GM19468 (cell line): ENCODE results near the gene GPR27.

Experiments used
- ATAC-seq: cut with Tn5 transposase; IDR thresholded peaks from one replicate; pipeline ENCODE4 v1.9.1; 2021; ENCODE audit warnings: mild to moderate bottlenecking, moderate library complexity, moderate number of reproducible peaks; ENCODE audit not compliant: unreplicated experiment; ENCODE audit errors: extremely low read depth

GPR27 gene, protein sequence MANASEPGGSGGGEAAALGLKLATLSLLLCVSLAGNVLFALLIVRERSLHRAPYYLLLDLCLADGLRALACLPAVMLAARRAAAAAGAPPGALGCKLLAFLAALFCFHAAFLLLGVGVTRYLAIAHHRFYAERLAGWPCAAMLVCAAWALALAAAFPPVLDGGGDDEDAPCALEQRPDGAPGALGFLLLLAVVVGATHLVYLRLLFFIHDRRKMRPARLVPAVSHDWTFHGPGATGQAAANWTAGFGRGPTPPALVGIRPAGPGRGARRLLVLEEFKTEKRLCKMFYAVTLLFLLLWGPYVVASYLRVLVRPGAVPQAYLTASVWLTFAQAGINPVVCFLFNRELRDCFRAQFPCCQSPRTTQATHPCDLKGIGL

DNA sequence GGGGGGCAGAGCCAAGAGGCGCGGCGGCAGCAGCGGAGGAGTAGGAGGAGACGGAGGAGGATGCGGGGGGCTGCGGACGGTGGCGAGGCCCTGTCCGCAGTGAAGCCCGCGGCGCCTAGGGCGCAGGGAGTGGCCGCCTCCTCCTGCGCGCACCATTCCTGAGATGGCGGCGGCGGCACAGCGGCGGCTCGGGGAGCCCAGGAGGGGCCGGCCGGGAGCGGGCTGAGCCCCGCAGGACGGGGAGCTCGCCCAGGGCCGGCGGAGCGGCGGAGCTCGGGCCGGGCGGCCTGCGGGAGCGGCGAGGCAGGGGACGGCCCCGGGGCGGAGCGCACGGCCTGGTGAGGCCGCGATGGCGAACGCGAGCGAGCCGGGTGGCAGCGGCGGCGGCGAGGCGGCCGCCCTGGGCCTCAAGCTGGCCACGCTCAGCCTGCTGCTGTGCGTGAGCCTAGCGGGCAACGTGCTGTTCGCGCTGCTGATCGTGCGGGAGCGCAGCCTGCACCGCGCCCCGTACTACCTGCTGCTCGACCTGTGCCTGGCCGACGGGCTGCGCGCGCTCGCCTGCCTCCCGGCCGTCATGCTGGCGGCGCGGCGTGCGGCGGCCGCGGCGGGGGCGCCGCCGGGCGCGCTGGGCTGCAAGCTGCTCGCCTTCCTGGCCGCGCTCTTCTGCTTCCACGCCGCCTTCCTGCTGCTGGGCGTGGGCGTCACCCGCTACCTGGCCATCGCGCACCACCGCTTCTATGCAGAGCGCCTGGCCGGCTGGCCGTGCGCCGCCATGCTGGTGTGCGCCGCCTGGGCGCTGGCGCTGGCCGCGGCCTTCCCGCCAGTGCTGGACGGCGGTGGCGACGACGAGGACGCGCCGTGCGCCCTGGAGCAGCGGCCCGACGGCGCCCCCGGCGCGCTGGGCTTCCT lies at the start of gene GPR27:
Gene GPR27, plus strand, starts transcription at position 155 of the 909 bp plus-strand sequence. Its CDS starts 195 bp downstream, at position 350.
- no peak for ATAC-seq

DNA sequence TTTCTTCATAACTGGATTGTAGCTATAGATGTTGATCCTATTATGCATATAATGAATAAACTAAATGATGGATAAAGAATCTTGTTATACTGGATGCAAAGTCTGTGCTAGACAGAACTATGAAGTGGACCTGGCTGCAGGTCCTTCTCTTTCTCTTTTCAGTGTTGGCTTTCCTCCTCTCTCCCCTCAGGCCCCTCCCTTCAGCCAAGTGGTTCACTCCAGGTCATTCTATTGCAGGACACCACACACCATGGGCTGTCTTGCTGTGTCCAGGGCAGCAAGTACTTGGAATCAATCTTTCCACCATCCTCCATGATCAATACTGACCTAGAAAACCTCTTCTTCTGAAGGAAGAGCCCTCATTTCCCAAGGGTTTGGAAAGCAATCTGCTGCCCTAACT lies 48.7 kb upstream of the GPR27 start:
- ATAC-seq: no peak

DNA sequence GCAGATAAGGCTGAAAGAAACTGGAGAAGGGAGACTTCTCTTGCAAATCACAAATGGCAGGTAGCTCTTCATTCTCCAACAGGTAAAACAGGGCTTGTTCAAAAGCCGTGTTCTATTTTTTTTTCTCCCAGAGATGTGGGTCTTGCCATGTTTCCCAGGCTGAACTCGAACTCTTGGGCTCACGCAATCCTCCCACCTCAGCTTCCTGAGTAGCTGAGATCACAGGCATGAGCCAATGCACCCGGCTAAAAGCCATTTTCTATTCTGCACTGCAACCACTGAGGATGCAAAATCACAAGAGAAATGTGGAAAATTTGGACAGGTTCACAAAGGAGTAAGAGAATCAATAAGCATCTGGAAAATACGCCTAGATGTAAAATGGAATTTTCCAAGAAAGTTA lies 48.0 kb upstream of the GPR27 start:
- ATAC-seq: no peak

DNA sequence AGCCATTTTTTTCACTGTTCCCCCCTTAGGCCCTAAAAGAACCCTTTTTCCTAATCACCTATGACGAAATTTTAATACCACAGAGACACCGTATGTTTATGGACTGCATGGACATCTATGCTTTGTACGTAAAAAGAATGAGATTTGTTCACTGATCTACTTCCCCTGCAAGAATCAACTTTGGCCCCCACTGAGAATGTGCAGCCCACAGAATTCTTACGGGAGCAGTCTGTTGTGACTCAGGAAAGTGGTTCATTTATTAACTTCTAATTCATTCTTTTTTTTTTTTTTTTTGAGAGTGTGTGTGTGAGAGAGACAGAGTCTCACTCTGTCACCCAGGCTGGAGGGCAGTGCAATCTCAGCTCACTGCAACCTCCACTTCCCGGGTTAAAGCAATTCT lies 46.1 kb upstream of the GPR27 start:
- no peak for ATAC-seq

DNA sequence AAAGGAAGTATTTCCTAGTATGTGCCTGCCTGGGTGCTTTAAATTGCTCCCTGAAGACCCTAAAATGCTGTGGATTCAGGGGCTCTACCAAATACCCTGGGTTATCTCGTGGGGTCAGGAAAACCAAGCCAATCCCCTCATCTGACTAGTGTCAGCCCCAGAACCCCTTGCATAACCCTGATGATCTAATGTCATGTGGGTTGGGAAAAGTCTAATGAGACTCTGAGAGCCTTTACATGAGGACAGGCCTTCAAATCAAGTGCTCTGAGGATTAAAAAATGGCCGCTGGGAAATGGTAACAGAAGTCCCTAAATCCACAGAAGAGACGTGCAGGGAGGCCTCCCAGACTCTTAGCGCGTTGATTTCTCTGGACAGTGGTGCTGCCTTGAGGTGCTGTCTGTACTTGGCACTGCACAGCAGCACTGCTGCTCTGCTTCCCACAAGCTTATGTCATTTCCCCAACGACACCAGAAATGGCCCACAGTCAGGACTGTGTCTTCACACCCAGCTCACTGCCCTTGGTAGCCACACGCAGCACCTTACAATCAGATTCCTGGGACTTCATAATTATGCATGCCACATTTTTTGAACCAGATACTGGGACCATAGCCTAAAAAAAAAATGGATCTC lies 45.1 kb upstream of the GPR27 start:
- no peak for ATAC-seq

DNA sequence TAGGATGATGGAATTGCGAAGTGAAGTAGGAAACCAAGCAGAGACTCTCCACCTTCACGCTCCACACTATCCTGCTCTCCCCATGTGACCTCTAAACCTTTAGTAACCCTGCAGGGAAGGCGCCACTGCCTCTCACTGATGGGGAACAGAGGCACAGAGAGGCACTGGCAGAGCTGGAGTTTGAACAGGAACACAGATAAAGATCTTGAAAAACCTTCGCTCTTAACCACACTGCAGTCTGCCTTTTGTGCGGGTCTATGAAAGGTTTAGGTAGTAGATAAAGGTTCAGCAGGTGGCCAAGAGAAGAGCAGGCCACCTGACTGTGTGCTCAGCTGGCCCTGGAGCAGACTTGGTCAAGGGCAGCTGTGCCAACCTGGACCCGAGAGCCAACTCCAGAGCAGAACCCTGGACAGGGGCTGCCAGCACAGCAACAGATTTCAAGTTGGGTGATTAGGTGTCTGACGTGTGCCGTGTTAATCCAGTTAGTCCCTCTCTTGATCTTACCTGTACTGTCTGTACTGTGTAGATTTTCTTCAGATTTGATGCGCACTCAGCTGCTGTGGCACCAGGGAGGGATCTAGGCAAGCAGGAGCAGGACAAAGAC lies 43.6 kb upstream of the GPR27 start:
- no peak for ATAC-seq

DNA sequence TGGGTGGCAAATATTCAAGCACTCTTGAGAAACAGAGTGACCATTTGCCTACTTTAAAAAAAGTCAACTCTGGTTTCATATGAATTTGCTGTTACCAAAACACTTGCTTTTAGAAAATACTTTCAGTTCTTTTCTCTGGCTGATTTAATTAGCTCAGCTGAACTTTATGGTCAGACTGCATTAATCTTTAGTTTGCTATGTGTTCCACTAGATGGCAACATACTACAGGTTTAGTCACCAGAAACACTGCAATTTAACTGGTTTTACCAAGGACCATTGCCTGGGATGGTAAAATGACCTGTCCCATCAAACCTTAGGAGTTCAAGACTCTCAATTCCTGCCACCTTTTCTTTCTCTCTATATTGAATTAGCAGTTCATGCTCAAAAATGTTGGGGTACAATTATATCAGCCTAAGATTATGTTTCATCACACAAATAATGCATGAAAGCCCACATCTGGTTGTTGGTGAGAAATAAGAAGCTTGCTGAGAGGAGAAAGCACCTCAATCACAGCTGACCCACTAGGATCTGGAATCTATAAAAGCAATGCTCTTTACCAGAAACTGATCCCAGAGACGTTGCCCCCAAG lies 42.7 kb upstream of the GPR27 start:
- ATAC-seq: peak; percentile 39

DNA sequence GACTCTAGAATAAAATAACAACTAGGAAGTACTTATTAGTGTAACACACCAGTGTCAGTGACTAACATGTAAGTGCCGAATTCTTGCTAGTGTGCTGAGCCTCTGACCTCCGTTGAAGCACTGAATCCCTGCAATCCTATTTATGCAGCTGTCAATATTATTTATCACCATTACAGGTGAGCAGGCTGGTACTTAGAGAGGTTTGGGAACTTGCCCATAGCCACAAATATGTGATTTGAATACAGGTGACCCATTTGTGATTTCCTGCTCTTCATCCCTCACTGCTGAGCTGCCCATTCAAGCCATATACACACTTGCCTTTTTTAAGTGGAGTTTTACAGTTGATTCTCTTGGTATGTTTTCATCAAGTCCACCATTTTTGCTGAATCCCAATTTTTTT lies 40.6 kb upstream of the GPR27 start:
- no peak for ATAC-seq

DNA sequence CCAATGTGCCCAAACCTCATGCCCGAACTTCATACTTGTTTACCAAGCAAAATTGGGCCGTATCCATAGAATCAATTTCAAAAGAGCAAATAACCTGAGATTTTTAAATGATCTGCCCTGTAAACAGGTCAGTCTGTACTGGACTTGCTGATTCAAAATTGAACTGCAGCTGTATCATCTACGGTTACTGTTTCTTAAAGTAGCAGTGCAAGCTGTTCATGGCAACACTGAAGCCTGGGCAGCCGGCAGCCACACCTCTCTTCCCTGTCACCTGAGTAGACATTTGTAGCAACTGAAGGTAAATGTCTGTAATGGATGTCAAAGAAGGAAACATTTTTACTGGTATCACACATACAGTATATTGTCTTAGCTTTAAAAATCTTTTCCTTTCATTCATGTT lies 39.1 kb upstream of the GPR27 start:
- ATAC-seq: no peak

DNA sequence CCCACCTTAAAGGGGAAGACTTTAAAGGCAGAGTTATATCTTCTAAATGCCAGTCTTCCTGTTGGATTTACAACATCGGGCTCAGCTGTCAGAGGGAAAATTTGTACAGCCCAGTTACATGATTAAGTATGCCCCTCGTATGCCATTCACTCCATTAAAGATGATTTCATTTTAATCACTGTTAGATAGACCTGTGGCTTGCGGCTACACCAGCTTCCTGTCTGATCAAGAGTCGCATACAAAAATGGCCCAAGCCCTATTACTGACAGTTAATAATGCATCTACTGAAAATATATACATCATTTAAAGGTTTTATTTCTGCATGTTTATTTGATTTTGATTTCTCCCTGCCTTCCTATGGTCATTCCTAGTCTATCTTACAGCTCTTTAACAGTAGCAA lies 35.6 kb upstream of the GPR27 start:
- no peak for ATAC-seq

DNA sequence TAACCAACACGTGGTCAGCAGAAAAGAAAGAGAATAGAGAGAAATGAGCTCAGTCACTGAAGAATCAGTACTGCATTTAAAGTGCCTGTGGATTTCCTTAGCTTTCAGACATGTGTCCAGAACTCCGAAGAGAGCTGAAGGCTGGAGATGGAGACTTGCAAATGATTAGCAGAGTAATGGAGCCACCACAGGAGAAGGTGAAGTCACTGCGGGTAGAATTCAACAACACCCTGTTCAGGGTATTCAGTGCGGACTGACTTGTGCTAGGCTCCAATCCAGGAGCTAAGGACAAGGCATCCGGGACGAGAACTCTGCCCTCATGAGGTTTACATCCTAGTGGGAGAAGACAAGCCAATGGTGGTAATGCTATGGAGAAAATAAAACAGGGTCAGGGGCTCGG lies 32.7 kb upstream of the GPR27 start:
- ATAC-seq: no peak

DNA sequence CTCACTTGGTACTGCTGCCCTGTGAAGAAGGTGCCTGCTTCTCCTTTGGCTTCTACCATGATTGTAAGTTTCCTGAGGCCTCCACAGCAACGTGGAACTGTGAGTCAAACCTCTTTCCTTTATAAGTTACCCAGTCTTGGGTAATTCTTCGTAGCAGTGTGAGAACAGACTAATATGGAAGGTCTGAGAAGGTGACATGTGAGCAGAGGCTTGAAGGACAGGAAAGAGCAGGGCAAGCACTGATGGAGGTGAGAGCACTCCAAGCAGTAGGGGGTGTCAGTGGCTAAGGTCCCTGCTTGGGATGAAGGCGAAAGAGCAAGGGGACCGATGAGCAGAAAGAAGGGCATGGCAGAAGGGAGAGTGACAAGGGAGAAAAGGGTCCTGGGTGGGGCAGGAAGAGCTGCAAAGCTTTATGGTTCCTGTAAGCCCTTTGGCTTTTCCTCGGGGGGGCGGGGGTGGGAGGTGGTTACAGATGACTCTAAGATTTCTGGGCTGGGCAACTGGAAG lies 32.0 kb upstream of the GPR27 start:
- ATAC-seq: no peak

DNA sequence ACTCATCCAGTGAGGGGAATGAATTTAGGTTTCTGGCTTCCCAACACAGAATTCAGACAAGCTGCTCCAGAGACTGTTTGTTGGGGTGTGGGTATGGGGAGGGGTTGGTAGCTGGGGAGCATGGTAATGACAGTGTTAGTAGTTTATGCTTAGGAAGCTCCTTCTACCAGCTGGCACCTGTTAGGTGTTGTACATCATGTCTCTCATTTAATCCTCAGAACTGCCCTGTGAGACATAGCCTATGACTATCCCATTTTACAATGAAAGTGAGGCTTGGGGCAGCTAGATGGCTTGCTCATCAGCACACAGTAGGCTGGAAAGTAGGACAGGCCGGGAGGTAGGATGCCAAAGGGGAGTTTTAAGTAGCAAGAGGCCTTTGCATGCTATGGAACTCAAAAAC lies 31.0 kb upstream of the GPR27 start:
- no peak for ATAC-seq

DNA sequence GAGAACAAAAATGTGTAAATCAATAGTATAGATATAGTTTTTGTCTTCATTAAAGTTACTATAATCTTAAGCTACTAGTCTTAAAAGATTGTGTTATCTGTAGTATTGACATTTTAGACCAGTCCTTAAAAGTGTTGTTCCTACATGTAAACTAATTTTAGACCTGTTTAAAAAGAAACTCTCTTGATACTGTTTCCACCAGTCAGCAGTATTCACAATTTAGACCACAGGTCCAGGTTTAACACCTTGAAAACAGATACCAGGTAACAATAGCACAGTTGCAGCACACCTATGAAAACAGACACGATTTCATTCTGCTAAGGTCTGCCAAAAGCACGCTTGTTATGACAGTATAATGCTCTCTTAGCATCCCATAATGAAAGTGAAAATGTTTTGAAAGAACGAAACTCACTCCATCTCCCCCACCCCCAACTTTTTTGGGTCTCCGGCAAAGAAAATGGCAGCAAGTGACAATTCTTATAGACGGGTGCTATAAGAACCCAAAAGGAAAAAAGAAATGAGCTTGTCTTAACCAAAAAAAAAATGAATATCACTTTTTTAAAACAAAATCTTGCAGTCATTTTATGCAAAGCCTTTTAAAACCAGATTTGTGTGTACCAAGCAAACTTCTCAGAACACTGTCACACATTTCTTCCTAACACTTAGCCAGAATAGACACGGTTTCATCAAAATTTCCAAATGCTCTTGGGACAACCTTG lies 30.0 kb upstream of the GPR27 start:
- ATAC-seq: no peak

DNA sequence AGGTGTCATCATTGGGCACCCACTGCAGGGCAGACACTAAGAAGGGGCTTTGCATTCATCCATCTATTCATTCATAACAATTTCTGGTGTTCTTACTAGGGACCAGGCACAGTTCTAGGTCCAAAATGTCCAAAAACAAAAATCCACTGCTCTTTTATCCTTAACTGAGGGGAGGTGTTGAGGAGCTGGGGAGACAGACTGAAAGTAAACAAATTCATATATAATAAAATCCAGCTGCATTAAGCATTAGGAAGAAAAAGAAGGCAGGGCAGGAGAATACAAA lies 29.5 kb upstream of the GPR27 start:
- ATAC-seq: no peak

DNA sequence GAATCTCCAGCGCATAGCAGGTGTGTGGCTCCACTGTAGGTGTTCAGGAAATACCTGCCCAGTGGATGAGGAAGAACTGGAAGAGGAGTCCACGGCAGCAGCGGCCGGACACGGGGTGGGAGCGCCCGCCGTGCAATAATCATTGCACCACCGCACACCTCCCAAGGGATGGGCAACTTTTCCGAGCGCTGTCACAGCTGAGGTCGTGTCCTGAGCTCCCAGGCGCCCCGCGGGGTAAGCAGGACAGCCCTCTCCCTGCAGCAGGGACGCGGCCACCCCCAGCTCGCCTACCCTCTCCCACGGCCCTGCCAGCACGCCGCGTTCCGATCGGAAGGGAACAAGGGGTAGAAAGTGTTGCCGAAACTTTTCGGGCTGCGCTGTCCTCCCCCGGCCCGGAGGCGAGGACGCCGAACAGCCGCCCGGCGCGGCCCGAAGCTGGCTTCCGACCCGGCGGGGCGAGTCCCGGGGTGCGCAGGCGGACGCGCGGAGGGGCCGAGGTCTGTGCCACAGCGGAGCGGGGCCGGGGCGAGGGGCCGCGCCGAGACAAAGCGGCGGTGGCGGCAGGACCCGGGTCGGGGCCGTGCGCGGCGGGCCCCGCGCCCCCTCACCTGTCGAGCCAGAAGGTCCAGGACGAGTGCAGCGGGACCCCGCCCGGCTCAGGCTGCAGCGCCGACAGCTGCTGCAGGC lies 28.9 kb upstream of the GPR27 start:
- no peak for ATAC-seq

DNA sequence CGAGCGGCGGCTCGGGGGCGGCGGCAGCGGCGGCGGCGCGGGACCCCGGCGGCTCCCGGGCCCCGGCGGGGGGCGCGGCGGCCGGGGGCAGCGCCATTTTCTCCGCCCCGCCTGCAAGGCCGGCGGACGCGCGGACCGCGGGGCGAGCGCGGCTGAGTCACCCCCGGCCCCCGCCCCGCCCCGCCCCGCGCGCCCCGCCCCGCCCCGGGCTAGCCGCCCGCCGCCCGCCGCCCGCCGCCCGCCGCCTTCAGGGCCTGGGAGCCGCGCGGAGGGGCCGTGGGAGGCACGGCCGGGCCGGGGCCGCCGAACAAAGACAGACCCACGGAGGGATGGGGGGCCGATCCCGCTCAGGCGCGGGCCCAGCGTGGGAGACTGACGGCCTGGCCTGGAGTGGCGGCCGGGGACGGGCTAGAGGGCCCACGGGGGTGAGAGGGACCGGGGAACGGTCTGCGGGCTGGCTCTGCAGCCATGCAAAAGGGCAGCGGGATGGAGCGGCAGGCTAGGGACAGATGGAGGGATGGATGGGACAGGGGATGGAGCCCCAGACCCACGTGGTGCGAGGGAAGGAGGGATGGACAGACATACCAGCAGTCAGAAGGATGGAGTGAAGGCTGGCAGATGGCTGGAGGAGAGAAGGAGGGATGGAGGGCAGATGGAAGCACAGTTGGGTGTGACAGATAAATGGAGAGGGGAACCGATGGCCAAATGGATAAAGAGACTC lies 28.2 kb upstream of the GPR27 start, which contains the start of gene EIF4E3:
Gene EIF4E3, minus strand, starts transcription at position 132 of the 721 bp plus-strand sequence. Its CDS starts 35 bp downstream, at position 97.
- no peak for ATAC-seq

DNA sequence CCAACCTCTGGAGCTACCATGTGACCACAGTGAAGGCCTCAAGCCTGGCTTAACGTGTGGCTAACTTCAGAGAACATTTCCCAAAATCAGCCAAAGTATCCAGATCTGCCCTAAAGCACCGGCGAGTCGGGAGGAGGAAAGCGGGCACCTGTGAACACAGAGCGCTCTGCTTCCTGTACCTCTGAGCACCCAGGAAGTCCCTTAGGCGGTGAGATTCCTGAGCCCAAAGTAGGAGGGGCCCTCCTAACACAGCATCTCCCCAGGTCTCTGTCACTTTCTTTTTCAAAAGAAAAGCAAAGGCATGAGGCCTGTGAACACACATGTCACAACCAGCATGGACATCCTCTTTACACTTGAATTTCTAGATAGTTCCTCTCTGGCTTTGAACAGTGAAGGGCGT lies 27.5 kb upstream of the GPR27 start:
- ATAC-seq: no peak
